ENCODE data around the gene ANGPTL4. TPM values are rescaled to one million over a fixed set of nuclear protein-coding genes. Genes with fewer than 3 reads are reported as not detected.

ANGPTL4 gene
- total and polyA plus RNA-seq, 2 of the 13 experiments (the other 11 are each of a cell fraction or from before 2014, with no cell fraction given): 0.80 to 21.7 TPM

- TF ChIP-seq TCF12 (IDR thresholded peaks at IDR 0.05): no peak
- peak; percentile 28; the same call in 1 of the 2 replicates for TF ChIP-seq TCF12 (CRISPR knock-in tag; IDR thresholded peaks at IDR 0.05)
- TF ChIP-seq TFDP2 (CRISPR knock-in tag; IDR thresholded peaks at IDR 0.05): no peak
- TF ChIP-seq ZFAT (CRISPR knock-in tag; conservative IDR thresholded peaks at IDR 0.05): peak; percentile 29; the same call in 1 of the 2 replicates
- no peak for TF ChIP-seq ZNF577 (CRISPR knock-in tag; IDR thresholded peaks at IDR 0.05; ENCODE audit: borderline replicate concordance, low read depth)
- no peak for TF ChIP-seq RBFOX2 (IDR thresholded peaks at IDR 0.05; ENCODE audit: low read depth, low read length)
- no peak for TF ChIP-seq ATRX (CRISPR knock-in tag; IDR thresholded peaks at IDR 0.05; ENCODE audit: borderline replicate concordance)
- TF ChIP-seq ZNF780A (CRISPR knock-in tag; IDR thresholded peaks at IDR 0.05): no peak
- TF ChIP-seq ZNF737 (CRISPR knock-in tag; IDR thresholded peaks at IDR 0.05; ENCODE audit: borderline replicate concordance): 0 out of 2 replicates have a peak, but pooled peaks have one; percentile 35
- no peak for TF ChIP-seq NR1H2 (CRISPR knock-in tag; IDR thresholded peaks at IDR 0.05; ENCODE audit: borderline replicate concordance, low read depth)
- peak; percentile 93; the same call in 1 of the 2 replicates for TF ChIP-seq KDM5A (IDR thresholded peaks at IDR 0.05; ENCODE audit: borderline replicate concordance, low read length)
- 0 out of 2 replicates have a peak, but pooled peaks have one; percentile 20 for TF ChIP-seq PBX2 (CRISPR knock-in tag; IDR thresholded peaks at IDR 0.05)
- TF ChIP-seq ZNF235 (CRISPR knock-in tag; IDR thresholded peaks at IDR 0.05; ENCODE audit: borderline replicate concordance): 0 out of 2 replicates have a peak, but pooled peaks have one; percentile 18
Observed at GRCh38 chr19:8320564-8321066, 43.3 kb upstream of the ANGPTL4 start (continued).
